HepG2 (cell line): ENCODE results near the gene HSPB9. TPM values are rescaled to one million over a fixed set of nuclear protein-coding genes. Genes with fewer than 3 reads are reported as not detected.
A peak's percentile ranks its signal among the peaks of the same experiment; 100 is the strongest.

Source experiments
- BCL3 ChIP-seq: sonication (generic); formaldehyde crosslinking; IDR thresholded peaks from 2 replicates; pipeline ENCODE4 v1.5.1; 2020; ENCODE audit warnings: mild to moderate bottlenecking, missing genetic modification reagents, moderate library complexity
- CREB1 ChIP-seq, 2 experiments: fragments of 450-650 bp in 1 of 2; IDR thresholded peaks; 2 replicates each; pipeline ENCODE4 v1.6.1; 2016 to 2017; ENCODE audit warnings: control low read depth in 1 of 2, mild to moderate bottlenecking in 1 of 2, missing compliant biosample characterization in 1 of 2, missing genetic modification characterization in 1 of 2
- HIC2 ChIP-seq: sonication (generic); formaldehyde crosslinking; IDR thresholded peaks from 2 replicates; pipeline ENCODE4 v1.9.0; 2022; ENCODE audit warnings: low read depth, missing genetic modification reagents
- HNF4A ChIP-seq: sonication (generic); formaldehyde crosslinking; IDR thresholded peaks from 2 replicates; pipeline ENCODE4 v1.4.0; 2020; ENCODE audit warnings: missing genetic modification reagents
- HNRNPL ChIP-seq: fragments of 200-400 bp; formaldehyde crosslinking; IDR thresholded peaks from 2 replicates; pipeline ENCODE4 v1.6.1; 2017; ENCODE audit warnings: mild to moderate bottlenecking, low read depth, low read length
- MED8 ChIP-seq: sonication (generic); formaldehyde crosslinking; IDR thresholded peaks from 2 replicates; pipeline ENCODE4 v1.8.1; 2023; ENCODE audit warnings: mild to moderate bottlenecking, missing genetic modification reagents; ENCODE audit not compliant: insufficient replicate concordance
- MIER2 ChIP-seq: IDR thresholded peaks from 2 replicates; pipeline ENCODE4 v1.6.1; 2016; ENCODE audit warnings: missing biosample characterization, missing genetic modification reagents
- MTERF4 ChIP-seq: sonication (generic); formaldehyde crosslinking; IDR thresholded peaks from 2 replicates; pipeline ENCODE4 v1.8.0; 2023; ENCODE audit warnings: mild to moderate bottlenecking, missing genetic modification reagents
- NCOR1 ChIP-seq: fragments of 200-600 bp; sonication (generic); IDR thresholded peaks from 2 replicates; pipeline ENCODE4 v1.7.0; 2017; ENCODE audit warnings: antibody characterized with exemption, low read length, borderline replicate concordance
- RBM39 ChIP-seq: fragments of 200-400 bp; formaldehyde crosslinking; IDR thresholded peaks from one replicate; pipeline ENCODE4 v1.6.1; 2018; ENCODE audit warnings: antibody characterized with exemption, mild to moderate bottlenecking, low read depth, low read length; ENCODE audit not compliant: poor library complexity, severe bottlenecking
- RXRA ChIP-seq: sonication (generic); formaldehyde crosslinking; IDR thresholded peaks from 2 replicates; pipeline ENCODE4 v1.5.1; 2020; ENCODE audit warnings: missing genetic modification reagents
- SALL1 ChIP-seq: sonication (generic); formaldehyde crosslinking; IDR thresholded peaks from 2 replicates; pipeline ENCODE4 v1.8.0; 2022; ENCODE audit warnings: mild to moderate bottlenecking, missing genetic modification reagents
- SALL2 ChIP-seq: sonication (generic); formaldehyde crosslinking; IDR thresholded peaks from 2 replicates; pipeline ENCODE4 v1.8.1; 2023; ENCODE audit warnings: mild to moderate bottlenecking, missing genetic modification reagents, inconsistent platforms
- TSC22D2 ChIP-seq: sonication (generic); formaldehyde crosslinking; IDR thresholded peaks from 2 replicates; pipeline ENCODE4 v1.5.1; 2020; ENCODE audit warnings: missing genetic modification reagents, mild to moderate bottlenecking, borderline replicate concordance
- UBTF ChIP-seq: sonication (generic); formaldehyde crosslinking; IDR thresholded peaks from 2 replicates; pipeline ENCODE4 v1.4.0; 2020; ENCODE audit warnings: mild to moderate bottlenecking, missing genetic modification reagents
- XRCC5 ChIP-seq: fragments of 200-400 bp; formaldehyde crosslinking; optimal IDR thresholded peaks from 2 replicates; pipeline ENCODE3; 2017; ENCODE audit warnings: mild to moderate bottlenecking, low read length
- ZC3H4 ChIP-seq: sonication (generic); formaldehyde crosslinking; IDR thresholded peaks from 2 replicates; pipeline ENCODE4 v1.4.0; 2020; ENCODE audit warnings: missing genetic modification reagents, borderline replicate concordance
- ZNF362 ChIP-seq: sonication (generic); formaldehyde crosslinking; IDR thresholded peaks from 2 replicates; pipeline ENCODE4 v1.4.0; 2020; ENCODE audit warnings: missing genetic modification reagents, mild to moderate bottlenecking, borderline replicate concordance
- ZNF546 ChIP-seq: sonication (generic); formaldehyde crosslinking; conservative IDR thresholded peaks from 2 replicates; pipeline ENCODE4 v1.8.1; 2023; ENCODE audit warnings: mild to moderate bottlenecking, missing genetic modification reagents
- ZNF549 ChIP-seq: sonication (generic); formaldehyde crosslinking; IDR thresholded peaks from 2 replicates; pipeline ENCODE4 v1.5.0; 2020; ENCODE audit warnings: missing genetic modification reagents
- ZNF703 ChIP-seq: sonication (generic); formaldehyde crosslinking; IDR thresholded peaks from 2 replicates; pipeline ENCODE4 v1.5.1; 2020; ENCODE audit warnings: missing genetic modification reagents, mild to moderate bottlenecking, moderate library complexity, borderline replicate concordance
- ZNF737 ChIP-seq: sonication (generic); formaldehyde crosslinking; IDR thresholded peaks from 2 replicates; pipeline ENCODE4 v1.5.0; 2020; ENCODE audit warnings: missing genetic modification reagents, mild to moderate bottlenecking, borderline replicate concordance
- polyA plus RNA-seq, 8 experiments: library from polyadenylated mRNA; depleted of rRNA in 3 of 8; stranded (reverse) in 7 of 8; unstranded in 1 of 8; fragments of >200 nt; fragmentation: Illumina TruSeq in 4 of 8; extraction: Trizol in 4 of 8; gene quantifications; 2 replicates each; pipeline versions ENCODE4 v1.2.1 to v1.2.3, GENCODE V29; 2011 to 2016; ENCODE audit warnings: low read depth in 4 of 8, missing spikeins in 1 of 8, mixed read lengths in 1 of 8; ENCODE audit not compliant: insufficient read depth in 1 of 8
- total RNA-seq, 5 experiments: library from RNA; depleted of rRNA; stranded (reverse); fragments of >200 nt; fragmentation: Illumina TruSeq; extraction: Trizol; gene quantifications; 2 replicates each; pipeline ENCODE4 v1.2.3, GENCODE V29; 2016; ENCODE audit warnings: low read depth in 1 of 5

Gene HSPB9
- total and polyA plus RNA-seq, 2 of the 13 experiments (the other 11 are each of a cell fraction or from before 2014, with no cell fraction given), result 0.05 to 0.24 TPM

GRCh38 chr17:42163113-42163512 lies 40.5 kb downstream of the HSPB9 start (continued):
- TF ChIP-seq TSC22D2 (CRISPR knock-in tag), result no peak
- TF ChIP-seq MIER2 (CRISPR knock-in tag), result 0 out of 2 replicates have a peak, but pooled peaks have one; percentile 64
- TF ChIP-seq BCL3 (CRISPR knock-in tag), result 0 out of 2 replicates have a peak, but pooled peaks have one; percentile 32
- TF ChIP-seq XRCC5, result peak; percentile 69
- TF ChIP-seq NCOR1, result peak; percentile 13; the same call in 1 of the 2 replicates
- no peak for TF ChIP-seq ZNF549
- no peak for TF ChIP-seq MED8
- 0 out of 2 replicates have a peak, but pooled peaks have one; percentile 24 for TF ChIP-seq SALL1 (CRISPR knock-in tag)
- peak; percentile 44; the same call in 1 of the 2 replicates for TF ChIP-seq HIC2
- TF ChIP-seq ZNF737 (CRISPR knock-in tag), result no peak
- 0 out of 2 replicates have a peak, but pooled peaks have one; percentile 21 for TF ChIP-seq RXRA (CRISPR knock-in tag)
- 0 out of 2 replicates have a peak, but pooled peaks have one; percentile 25 for TF ChIP-seq UBTF (CRISPR knock-in tag)
- TF ChIP-seq HNF4A (CRISPR knock-in tag), result peak; percentile 89
- 0 out of 2 replicates have a peak, but pooled peaks have one; percentile 24 for TF ChIP-seq ZNF362 (CRISPR knock-in tag)
- peak; percentile 77; the same call in 1 of the 2 replicates for TF ChIP-seq HNRNPL
- TF ChIP-seq ZC3H4 (CRISPR knock-in tag), result no peak
- TF ChIP-seq RBM39, result peak; percentile 42
- TF ChIP-seq MTERF4 (CRISPR knock-in tag), result 0 out of 2 replicates have a peak, but pooled peaks have one; percentile 16
- TF ChIP-seq ZNF703 (CRISPR knock-in tag), result no peak
- TF ChIP-seq ZNF546 (CRISPR knock-in tag), result no peak
- TF ChIP-seq CREB1 (IDR thresholded peaks at IDR 0.05), result no peak
- no peak for TF ChIP-seq CREB1 (CRISPR knock-in tag; IDR thresholded peaks at IDR 0.05)
- 0 out of 2 replicates have a peak, but pooled peaks have one; percentile 22 for TF ChIP-seq SALL2 (CRISPR knock-in tag)
